ENCODE results near the gene PACSIN2.
"Not testable (repeated sequence)": the region's sequence is repeated elsewhere in the genome, so short reads cannot be mapped to it uniquely, and the experiment has no call there.

PACSIN2 gene

DNA sequence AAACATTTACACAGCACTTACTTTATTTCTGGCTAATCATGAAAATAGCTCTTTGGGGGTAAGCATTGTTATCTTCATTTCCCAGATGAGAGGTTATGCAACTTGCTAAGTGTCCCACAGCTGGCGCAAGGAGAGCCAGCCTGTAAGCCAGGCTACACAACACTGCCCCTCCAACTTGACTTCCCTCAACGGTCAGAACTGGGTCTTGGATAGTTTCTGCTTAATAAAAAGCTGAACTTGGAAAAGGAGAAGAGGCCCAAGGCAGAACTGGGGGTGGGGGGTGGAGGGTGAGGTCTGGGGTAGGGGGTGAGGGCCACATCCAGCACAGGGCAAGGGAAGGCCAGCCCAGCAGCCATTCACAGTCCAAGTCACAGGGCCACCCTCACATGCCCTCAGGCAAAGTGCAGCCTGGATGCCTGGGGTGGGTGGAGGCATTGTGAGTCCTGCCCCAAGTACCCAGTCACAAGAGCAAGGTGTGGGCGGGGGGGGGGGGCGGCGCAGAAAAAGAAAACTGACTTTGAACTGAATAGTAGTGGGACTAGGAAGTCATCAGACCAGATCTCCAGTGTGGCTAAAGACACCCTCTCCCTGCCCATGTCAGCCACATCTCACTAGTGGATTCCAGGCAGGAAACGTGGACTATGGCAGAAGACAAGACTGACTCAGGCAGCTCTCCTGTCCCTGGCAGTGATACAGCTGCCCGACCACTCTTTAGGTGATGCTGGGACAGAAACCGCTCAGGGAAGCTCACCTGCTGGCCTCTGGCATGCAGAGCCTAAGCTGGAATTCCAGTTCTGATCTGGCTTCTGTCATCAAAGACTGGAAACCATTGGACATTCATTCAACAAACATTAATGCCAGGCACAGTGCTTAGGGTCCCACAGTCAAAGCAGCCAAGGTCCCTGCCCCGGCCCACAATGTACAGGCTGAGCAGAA, 52.4 kb downstream of the PACSIN2 start:
- Histone ChIP-seq H4K91ac (ENCODE audit: low read length) (no peak overlapping the region), H3K9ac (ENCODE audit: low read length) (no peak overlapping the region), H3K4me1 (ENCODE audit: control insufficient read depth, insufficient read depth, low read depth, low read length) (peaks cover 26% of the 10 kb centered on the region), H2BK5ac (ENCODE audit: low read depth, low read length, poor library complexity, severe bottlenecking) (no peak overlapping the region), H2BK12ac (ENCODE audit: low read length in 2 of 2) (peak overlapping the region in 1 of 2 experiments; percentile 56), H3K27ac (ENCODE audit: low read length, poor library complexity, severe bottlenecking) (no peak overlapping the region), H3K4ac (ENCODE audit: low read depth in 1 of 2, low read length in 2 of 2) (no peak overlapping the region), H3K23ac (ENCODE audit: low read length in 2 of 2) (no peak overlapping the region), H2AFZ (ENCODE audit: low read depth, low read length) (no peak overlapping the region), H4K8ac (ENCODE audit: low read length) (no peak overlapping the region), H3K36me3 (ENCODE audit: control insufficient read depth in 1 of 2, insufficient read depth in 2 of 2, low read depth in 1 of 2, low read length in 2 of 2) (peaks cover 8 to 13% of the 10 kb centered on the region in 2 experiments), H3K9me3 (ENCODE audit: control insufficient read depth, low read length) (no peaks in the 10 kb centered on the region), H3K27me3 (ENCODE audit: control insufficient read depth in 1 of 2, insufficient read depth in 1 of 2, low read length in 2 of 2) (no peaks in the 10 kb centered on the region), H3K14ac (ENCODE audit: low read length in 2 of 2) (peak overlapping the region in 1 of 2 experiments; percentile 38), H3K4me2 (ENCODE audit: low read length, poor library complexity, severe bottlenecking) (no peak overlapping the region), H3K79me1 (replicated peaks; ENCODE audit: low read length, poor library complexity, severe bottlenecking) (peaks cover 25% of the 10 kb centered on the region), H3K18ac (ENCODE audit: low read depth in 1 of 2, low read length in 2 of 2) (peak overlapping the region; percentile 45 to 78), H2AK5ac (ENCODE audit: low read length, severe bottlenecking) (peak overlapping the region; percentile 72), H3K4me3 (ENCODE audit: insufficient read depth in 1 of 2, low read depth in 1 of 2, low read length in 2 of 2) (no peak overlapping the region), H2BK15ac (ENCODE audit: low read depth, poor library complexity, severe bottlenecking) (no peak overlapping the region), H2BK120ac (ENCODE audit: low read depth, low read length) (peak overlapping the region; percentile 30)
- 91% methylated on average over 5 of the region's 9 CpGs for WGBS
- peak; percentile 67 for DNase-seq

DNA sequence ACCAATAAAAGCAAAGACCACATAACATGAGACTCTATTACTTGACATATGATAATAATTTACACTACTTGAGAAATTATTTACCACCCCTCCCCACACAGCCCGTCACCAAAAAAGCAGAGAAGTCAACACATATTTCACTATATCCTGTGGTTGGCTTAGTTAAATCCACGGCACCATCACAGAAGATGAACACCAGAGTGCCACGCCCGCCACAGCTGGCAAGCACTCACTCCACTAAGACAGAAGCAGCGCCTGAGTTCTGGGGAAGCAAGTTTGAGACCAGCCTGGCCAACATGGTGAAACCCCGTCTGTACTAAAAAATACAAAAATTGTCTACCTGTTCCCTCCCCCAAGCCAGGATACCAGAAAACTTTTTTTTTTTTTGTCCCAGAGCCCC, 53.1 kb downstream of the PACSIN2 start:
- Histone ChIP-seq H3K23ac (ENCODE audit: low read length in 2 of 2) (no peak overlapping the region), H3K9me3 (ENCODE audit: control insufficient read depth, low read length) (no peaks in the 10 kb centered on the region)
- WGBS: 89% methylated on average over 6 of the region's 6 CpGs

DNA sequence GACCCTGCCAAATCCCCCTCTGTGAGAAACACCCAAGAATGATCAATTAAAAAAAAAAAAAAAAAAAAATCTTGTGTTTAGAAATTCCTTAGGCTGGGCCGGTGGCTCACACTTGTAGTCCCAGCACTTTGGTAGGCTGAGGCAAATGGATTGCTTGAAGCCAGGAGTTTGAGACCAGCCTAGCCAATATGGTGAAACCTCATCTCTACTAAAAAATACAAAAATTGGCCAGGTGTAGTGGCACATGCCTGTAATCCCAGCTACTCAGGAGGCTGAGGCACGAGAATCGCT, 53.6 kb downstream of the PACSIN2 start:
- H4K91ac ChIP-seq (ENCODE audit: low read length): peak overlapping the region; percentile 18
- not testable (repeated sequence) for DNase-seq; H3K23ac ChIP-seq (ENCODE audit: low read length in 2 of 2); H4K8ac ChIP-seq (ENCODE audit: low read length); H3K9me3 ChIP-seq (ENCODE audit: control insufficient read depth, low read length); H3K4ac ChIP-seq (ENCODE audit: low read depth in 1 of 2, low read length in 2 of 2); H2AK5ac ChIP-seq (ENCODE audit: low read length, severe bottlenecking); H2BK15ac ChIP-seq (ENCODE audit: low read depth, poor library complexity, severe bottlenecking); H3K4me2 ChIP-seq (ENCODE audit: low read length, poor library complexity, severe bottlenecking); H2BK12ac ChIP-seq (ENCODE audit: low read length in 2 of 2); H3K4me3 ChIP-seq (ENCODE audit: insufficient read depth in 1 of 2, low read depth in 1 of 2, low read length in 2 of 2); H2AFZ ChIP-seq (ENCODE audit: low read depth, low read length); H2BK120ac ChIP-seq (ENCODE audit: low read depth, low read length); H3K14ac ChIP-seq (ENCODE audit: low read length in 2 of 2); H3K27me3 ChIP-seq (ENCODE audit: control insufficient read depth in 1 of 2, insufficient read depth in 1 of 2, low read length in 2 of 2); H2BK5ac ChIP-seq (ENCODE audit: low read depth, low read length, poor library complexity, severe bottlenecking); H3K36me3 ChIP-seq (ENCODE audit: control insufficient read depth in 1 of 2, insufficient read depth in 2 of 2, low read depth in 1 of 2, low read length in 2 of 2); H3K27ac ChIP-seq (ENCODE audit: low read length, poor library complexity, severe bottlenecking); H3K9ac ChIP-seq (ENCODE audit: low read length)
- H3K18ac ChIP-seq (ENCODE audit: low read depth in 1 of 2, low read length in 2 of 2): peak overlapping the region in 1 of 2 experiments; percentile 34
- peaks cover 25% of the 10 kb centered on the region for H3K4me1 ChIP-seq (ENCODE audit: control insufficient read depth, insufficient read depth, low read depth, low read length)
- WGBS: 78% methylated on average over 3 of the region's 3 CpGs
- H3K79me1 ChIP-seq (replicated peaks; ENCODE audit: low read length, poor library complexity, severe bottlenecking): peaks cover 26% of the 10 kb centered on the region

More for the DNA sequence above, 53.1 kb downstream of the PACSIN2 start:
- no peak for DNase-seq
- H3K14ac ChIP-seq (ENCODE audit: low read length in 2 of 2): peak overlapping the region in 1 of 2 experiments; percentile 38
- H3K27me3 ChIP-seq (ENCODE audit: control insufficient read depth in 1 of 2, insufficient read depth in 1 of 2, low read length in 2 of 2): no peaks in the 10 kb centered on the region
- no peak overlapping the region for H3K27ac ChIP-seq (ENCODE audit: low read length, poor library complexity, severe bottlenecking)
- H3K4me2 ChIP-seq (ENCODE audit: low read length, poor library complexity, severe bottlenecking): no peak overlapping the region
- H3K18ac ChIP-seq (ENCODE audit: low read depth in 1 of 2, low read length in 2 of 2): peak overlapping the region; percentile 31 to 59
- peak overlapping the region; percentile 82 for H4K91ac ChIP-seq (ENCODE audit: low read length)
- peaks cover 8 to 10% of the 10 kb centered on the region in 2 experiments for H3K36me3 ChIP-seq (ENCODE audit: control insufficient read depth in 1 of 2, insufficient read depth in 2 of 2, low read depth in 1 of 2, low read length in 2 of 2)
- no peak overlapping the region for H3K4me3 ChIP-seq (ENCODE audit: insufficient read depth in 1 of 2, low read depth in 1 of 2, low read length in 2 of 2)
- peak overlapping the region; percentile 63 for H2BK15ac ChIP-seq (ENCODE audit: low read depth, poor library complexity, severe bottlenecking)
- peak overlapping the region in 1 of 2 experiments; percentile 49 for H2BK12ac ChIP-seq (ENCODE audit: low read length in 2 of 2)
- peak overlapping the region; percentile 35 for H2AK5ac ChIP-seq (ENCODE audit: low read length, severe bottlenecking)
- H3K4me1 ChIP-seq (ENCODE audit: control insufficient read depth, insufficient read depth, low read depth, low read length): peaks cover 25% of the 10 kb centered on the region
- H4K8ac ChIP-seq (ENCODE audit: low read length): peak overlapping the region; percentile 30
- H3K4ac ChIP-seq (ENCODE audit: low read depth in 1 of 2, low read length in 2 of 2): no peak overlapping the region
- no peak overlapping the region for H2AFZ ChIP-seq (ENCODE audit: low read depth, low read length)
- H2BK5ac ChIP-seq (ENCODE audit: low read depth, low read length, poor library complexity, severe bottlenecking): no peak overlapping the region
- H2BK120ac ChIP-seq (ENCODE audit: low read depth, low read length): no peak overlapping the region
- H3K79me1 ChIP-seq (replicated peaks; ENCODE audit: low read length, poor library complexity, severe bottlenecking): peaks cover 23% of the 10 kb centered on the region
- H3K9ac ChIP-seq (ENCODE audit: low read length): no peak overlapping the region

- H3K4me2 ChIP-seq (ENCODE audit: low read length, poor library complexity, severe bottlenecking): no peak overlapping the region
- no peak overlapping the region for H3K4me3 ChIP-seq (ENCODE audit: insufficient read depth in 1 of 2, low read depth in 1 of 2, low read length in 2 of 2)
- no peak overlapping the region for H3K4ac ChIP-seq (ENCODE audit: low read depth in 1 of 2, low read length in 2 of 2)
- H3K9me3 ChIP-seq (ENCODE audit: control insufficient read depth, low read length): no peaks in the 10 kb centered on the region
- peak overlapping the region; percentile 52 to 77 for H3K18ac ChIP-seq (ENCODE audit: low read depth in 1 of 2, low read length in 2 of 2)
- peak overlapping the region; percentile 62 for H4K8ac ChIP-seq (ENCODE audit: low read length)
- H2BK12ac ChIP-seq (ENCODE audit: low read length in 2 of 2): peak overlapping the region; percentile 85 to 86
- H2BK5ac ChIP-seq (ENCODE audit: low read depth, low read length, poor library complexity, severe bottlenecking): no peak overlapping the region
- H4K91ac ChIP-seq (ENCODE audit: low read length): no peak overlapping the region
- H2AK5ac ChIP-seq (ENCODE audit: low read length, severe bottlenecking): peak overlapping the region; percentile 65
- H3K27ac ChIP-seq (ENCODE audit: low read length, poor library complexity, severe bottlenecking): peak overlapping the region; percentile 57
- H3K9ac ChIP-seq (ENCODE audit: low read length): no peak overlapping the region
- H2BK120ac ChIP-seq (ENCODE audit: low read depth, low read length): no peak overlapping the region
- WGBS: 80% methylated on average over 8 of the region's 10 CpGs
- peak overlapping the region in 1 of 2 experiments; percentile 96 for H3K14ac ChIP-seq (ENCODE audit: low read length in 2 of 2)
- DNase-seq: no peak
- no peak overlapping the region for H2AFZ ChIP-seq (ENCODE audit: low read depth, low read length)
- peaks cover 26% of the 10 kb centered on the region for H3K79me1 ChIP-seq (replicated peaks; ENCODE audit: low read length, poor library complexity, severe bottlenecking)
- H3K23ac ChIP-seq (ENCODE audit: low read length in 2 of 2): no peak overlapping the region
- H3K4me1 ChIP-seq (ENCODE audit: control insufficient read depth, insufficient read depth, low read depth, low read length): peaks cover 25% of the 10 kb centered on the region
- no peak overlapping the region for H2BK15ac ChIP-seq (ENCODE audit: low read depth, poor library complexity, severe bottlenecking)
- peaks cover 8 to 10% of the 10 kb centered on the region in 2 experiments for H3K36me3 ChIP-seq (ENCODE audit: control insufficient read depth in 1 of 2, insufficient read depth in 2 of 2, low read depth in 1 of 2, low read length in 2 of 2)
- H3K27me3 ChIP-seq (ENCODE audit: control insufficient read depth in 1 of 2, insufficient read depth in 1 of 2, low read length in 2 of 2): no peaks in the 10 kb centered on the region
These were observed 54.2 kb downstream of the PACSIN2 start for GRCh38 chr22:42960531-42961399.
